Mesodermal cell (in vitro differentiated cells): ENCODE data around the gene ARHGEF17.

ENCODE experiments used
- H3K27ac ChIP-seq: 2 replicates; pipeline ENCODE4 v1.7.0; 2013; ENCODE audit warnings: mild to moderate bottlenecking, low read depth, low read length, moderate library complexity; ENCODE audit not compliant: severe bottlenecking
- H3K36me3 ChIP-seq: 2 replicates; pipeline ENCODE4 v1.7.1; 2013; ENCODE audit warnings: mild to moderate bottlenecking, low read length, moderate library complexity; ENCODE audit not compliant: control insufficient read depth, insufficient read depth
- H3K4me1 ChIP-seq: one replicate; pipeline ENCODE4 v1.7.1; 2013; ENCODE audit warnings: mild to moderate bottlenecking, low read length; ENCODE audit not compliant: insufficient read depth, control insufficient read depth, poor library complexity, severe bottlenecking
- H3K4me3 ChIP-seq: 2 replicates; pipeline ENCODE4 v1.7.0; 2013; ENCODE audit warnings: low read length, control low read depth, mild to moderate bottlenecking; ENCODE audit not compliant: insufficient read depth, poor library complexity, severe bottlenecking; ENCODE audit errors: extremely low read depth
- H3K9me3 ChIP-seq: 2 replicates; pipeline ENCODE4 v1.7.1; 2013; ENCODE audit warnings: mild to moderate bottlenecking, low read length, moderate library complexity; ENCODE audit not compliant: control insufficient read depth
- WGBS, 2 experiments: methylation state at CpG; one replicate each; pipeline ENCODE4 v1.1.5; 2013; ENCODE audit warnings: missing lambda C conversion rate in 2 of 2; ENCODE audit not compliant: insufficient coverage in 2 of 2; 5-methylcytosine and 5-hydroxymethylcytosine counted together

Gene ARHGEF17

DNA sequence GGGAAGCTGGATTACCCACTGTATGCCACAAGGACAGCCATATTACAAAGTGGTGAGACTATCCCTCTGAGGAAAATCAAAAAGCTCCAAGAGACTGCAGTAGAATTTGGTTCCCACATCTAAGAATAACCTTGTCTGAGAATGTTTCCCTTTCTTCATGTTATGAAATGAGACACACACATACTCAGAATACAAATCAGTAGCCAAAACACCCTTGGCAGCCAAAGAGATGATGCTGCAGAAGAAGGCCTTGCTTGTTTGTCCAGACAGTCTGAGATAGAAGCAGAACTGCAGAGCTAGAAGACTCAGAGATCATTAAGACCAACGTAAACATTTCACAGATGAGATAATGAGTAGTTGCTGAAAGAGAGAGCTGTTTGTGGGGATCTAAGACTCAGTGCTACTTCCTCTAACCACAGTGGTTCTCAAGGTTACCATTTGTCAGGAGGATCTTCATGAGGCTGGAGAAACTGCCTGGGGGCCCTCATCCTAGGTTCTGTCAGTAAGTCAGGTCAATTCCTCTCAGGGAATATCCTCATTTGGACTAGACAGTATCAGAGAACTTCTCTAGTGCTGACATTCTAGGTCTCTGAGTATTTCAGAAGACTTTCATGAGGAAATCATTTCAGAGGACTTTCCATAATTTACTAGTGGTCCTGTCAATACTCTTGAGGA lies 107.0 kb downstream of the ARHGEF17 start:
- Histone ChIP-seq H3K36me3 (peaks cover 32% of the 10 kb centered on the region), H3K4me1 (peaks cover 33% of the 10 kb centered on the region), H3K9me3 (no peaks in the 10 kb centered on the region), H3K4me3 (no peak overlapping the region), H3K27ac (peak overlapping the region; percentile 62)
- WGBS, 2 experiments: no CpG with 5 or more reads among the region's 1 CpG

DNA sequence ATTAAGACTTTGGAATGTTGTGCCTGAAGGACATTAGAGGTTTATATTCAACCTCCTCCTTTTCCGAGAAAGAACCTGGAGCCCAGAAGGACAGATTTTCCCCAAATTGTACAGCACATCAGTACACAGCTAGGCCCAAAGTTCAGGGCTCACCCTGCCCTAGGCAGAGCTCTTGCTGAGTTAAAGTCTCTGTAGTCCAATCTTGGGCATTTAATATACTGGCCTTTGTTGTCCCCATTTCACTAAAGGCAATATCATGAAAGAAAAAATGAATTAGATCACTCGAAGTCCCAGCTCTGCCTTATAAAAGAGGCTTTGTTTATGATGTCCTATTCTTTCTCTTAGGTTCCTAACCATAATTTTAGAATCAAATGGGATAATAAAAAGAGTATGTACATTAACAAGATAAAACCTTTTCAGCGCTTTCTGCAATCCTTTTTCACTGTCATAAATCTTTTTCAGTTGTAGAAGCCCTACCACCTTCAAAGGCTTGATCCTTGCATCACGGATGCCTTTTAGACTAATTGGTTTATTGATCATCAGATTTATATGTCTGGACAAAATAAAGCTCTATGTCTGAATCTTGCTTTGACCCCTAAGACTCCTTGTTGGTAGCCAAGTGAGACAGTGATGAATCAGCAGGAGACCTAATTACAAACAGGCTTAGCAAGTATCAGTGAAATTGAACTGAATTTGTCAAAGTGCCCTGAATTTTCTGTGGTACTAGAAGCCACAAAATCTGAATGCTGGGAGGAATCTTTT lies 108.0 kb downstream of the ARHGEF17 start:
- H3K4me1 ChIP-seq: peaks cover 32% of the 10 kb centered on the region
- no peaks in the 10 kb centered on the region for H3K9me3 ChIP-seq
- H3K4me3 ChIP-seq: no peak overlapping the region
- peaks cover 26% of the 10 kb centered on the region for H3K36me3 ChIP-seq
- WGBS, 2 experiments: no CpG with 5 or more reads among the region's 4 CpGs
- peak overlapping the region; percentile 62 for H3K27ac ChIP-seq

DNA sequence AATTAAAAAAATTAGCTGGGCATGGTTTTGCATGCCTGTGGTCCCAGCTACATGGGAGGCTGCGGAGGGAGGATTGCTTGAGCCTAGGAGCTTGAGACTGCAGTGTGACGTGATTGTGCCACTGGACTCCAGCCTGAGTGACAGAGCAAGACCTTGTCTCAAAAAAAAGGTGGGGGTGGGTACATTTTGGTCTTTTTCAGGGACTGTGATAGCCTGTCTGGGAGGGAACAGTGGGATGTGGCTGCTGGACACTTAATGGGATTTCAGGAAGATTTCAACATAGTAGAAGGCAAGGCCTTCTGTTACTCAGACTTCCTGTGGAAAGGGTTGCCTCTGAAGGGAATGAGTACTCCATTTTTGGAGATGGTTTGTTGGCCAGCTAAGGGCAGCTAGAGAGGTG lies 108.7 kb downstream of the ARHGEF17 start:
- H3K4me3 ChIP-seq: no peak overlapping the region

More for the DNA sequence above, 108.7 kb downstream of the ARHGEF17 start:
- 94 to 96% methylated on average over 2 of the region's 2 CpGs for whole genome bisulfite sequencing, 2 experiments
- Histone ChIP-seq H3K27ac (no peak overlapping the region), H3K4me1 (peaks cover 40% of the 10 kb centered on the region), H3K36me3 (peaks cover 19% of the 10 kb centered on the region), H3K9me3 (no peaks in the 10 kb centered on the region)
